ENCODE data around the gene TMEM79. TPM values are rescaled to one million over a fixed set of nuclear protein-coding genes. Genes with fewer than 3 reads are reported as not detected.

TMEM79 gene
- total RNA-seq, 2 donors from 2014 or later: 2.9 to 7.0 TPM

GRCh38 chr1:156246781-156247459, 37.2 kb upstream of the TMEM79 start:
- intact Hi-C loops (cut with DNase I): no loop called here
- Histone ChIP-seq H3K4me1 (peaks cover 9% of the 10 kb centered on the region), H3K4me3 (no peak overlapping the region), H3K27ac (no peak overlapping the region), H3K9ac (ENCODE audit: low read depth in 2 of 2, low read length in 2 of 2) (no peak overlapping the region), H3K27me3 (peaks cover 13% of the 10 kb centered on the region), H3K9me3 (no peaks in the 10 kb centered on the region), H3K36me3 (peaks cover 12% of the 10 kb centered on the region)
- TF ChIP-seq, protein P1, sequence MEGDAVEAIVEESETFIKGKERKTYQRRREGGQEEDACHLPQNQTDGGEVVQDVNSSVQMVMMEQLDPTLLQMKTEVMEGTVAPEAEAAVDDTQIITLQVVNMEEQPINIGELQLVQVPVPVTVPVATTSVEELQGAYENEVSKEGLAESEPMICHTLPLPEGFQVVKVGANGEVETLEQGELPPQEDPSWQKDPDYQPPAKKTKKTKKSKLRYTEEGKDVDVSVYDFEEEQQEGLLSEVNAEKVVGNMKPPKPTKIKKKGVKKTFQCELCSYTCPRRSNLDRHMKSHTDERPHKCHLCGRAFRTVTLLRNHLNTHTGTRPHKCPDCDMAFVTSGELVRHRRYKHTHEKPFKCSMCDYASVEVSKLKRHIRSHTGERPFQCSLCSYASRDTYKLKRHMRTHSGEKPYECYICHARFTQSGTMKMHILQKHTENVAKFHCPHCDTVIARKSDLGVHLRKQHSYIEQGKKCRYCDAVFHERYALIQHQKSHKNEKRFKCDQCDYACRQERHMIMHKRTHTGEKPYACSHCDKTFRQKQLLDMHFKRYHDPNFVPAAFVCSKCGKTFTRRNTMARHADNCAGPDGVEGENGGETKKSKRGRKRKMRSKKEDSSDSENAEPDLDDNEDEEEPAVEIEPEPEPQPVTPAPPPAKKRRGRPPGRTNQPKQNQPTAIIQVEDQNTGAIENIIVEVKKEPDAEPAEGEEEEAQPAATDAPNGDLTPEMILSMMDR (IDR thresholded peaks at IDR 0.05): no peak
- DNase-seq: no peak

GRCh38 chr1:156247460-156248322, 36.4 kb upstream of the TMEM79 start, which contains the start of gene PAQR6:
PAQR6 (minus strand) TSS chr1:156248056; CDS start chr1:156246731, 1,325 bp downstream.
- H3K27ac ChIP-seq: no peak within 1 kb of the TSS
- H3K9me3 ChIP-seq: no peaks in the 10 kb centered on the region
- H3K36me3 ChIP-seq: peaks cover 16% of the 10 kb centered on the region
- no peak within 1 kb of the TSS for H3K4me3 ChIP-seq
- H3K27me3 ChIP-seq: peaks cover 13% of the 10 kb centered on the region
- TF ChIP-seq, protein P1 (IDR thresholded peaks at IDR 0.05): no peak
- intact Hi-C loops (cut with DNase I): no loop called here
- peaks cover 9% of the 10 kb centered on the region for H3K4me1 ChIP-seq
- no peak within 1 kb of the TSS for H3K9ac ChIP-seq (ENCODE audit: low read depth in 2 of 2, low read length in 2 of 2)
- no peak for DNase-seq

GRCh38 chr1:156248323-156248683, 35.8 kb upstream of the TMEM79 start:
- H3K27ac ChIP-seq: no peak overlapping the region
- H3K9ac ChIP-seq (ENCODE audit: low read depth in 2 of 2, low read length in 2 of 2): no peak overlapping the region
- H3K4me1 ChIP-seq: peaks cover 9% of the 10 kb centered on the region
- H3K27me3 ChIP-seq: peaks cover 13% of the 10 kb centered on the region
- H3K36me3 ChIP-seq: peaks cover 23% of the 10 kb centered on the region
- TF ChIP-seq, protein P1 (IDR thresholded peaks at IDR 0.05): no peak
- DNase-seq: no peak
- intact Hi-C loops (cut with DNase I): no loop called here
- no peak overlapping the region for H3K4me3 ChIP-seq
- no peaks in the 10 kb centered on the region for H3K9me3 ChIP-seq

- peaks cover 31% of the 10 kb centered on the region for H3K36me3 ChIP-seq
- no peak overlapping the region for H3K27ac ChIP-seq
- H3K27me3 ChIP-seq: peaks cover 13% of the 10 kb centered on the region
- DNase-seq: no peak
- H3K4me3 ChIP-seq: no peak overlapping the region
- H3K4me1 ChIP-seq: peaks cover 9% of the 10 kb centered on the region
- no peaks in the 10 kb centered on the region for H3K9me3 ChIP-seq
- TF ChIP-seq, protein P1 (IDR thresholded peaks at IDR 0.05): no peak
- intact Hi-C loops (cut with DNase I): no loop called here
- no peak overlapping the region for H3K9ac ChIP-seq (ENCODE audit: low read depth in 2 of 2, low read length in 2 of 2)
Measured at GRCh38 chr1:156249593-156249992, 34.5 kb upstream of the TMEM79 start.

GRCh38 chr1:156251527-156251926, 32.6 kb upstream of the TMEM79 start:
- peaks cover 31% of the 10 kb centered on the region for H3K36me3 ChIP-seq
- TF ChIP-seq, protein P1 (IDR thresholded peaks at IDR 0.05): no peak
- no peaks in the 10 kb centered on the region for H3K9me3 ChIP-seq
- no peak overlapping the region for H3K4me3 ChIP-seq
- no peak overlapping the region for H3K9ac ChIP-seq (ENCODE audit: low read depth in 2 of 2, low read length in 2 of 2)
- no peak for DNase-seq
- H3K27me3 ChIP-seq: no peaks in the 10 kb centered on the region
- intact Hi-C loops (cut with DNase I): no loop called here
- no peak overlapping the region for H3K27ac ChIP-seq
- no peaks in the 10 kb centered on the region for H3K4me1 ChIP-seq
